Fibroblast of skin of abdomen (primary cell): ENCODE data around the gene RASSF10.
"Not testable (repeated sequence)": the region's sequence is repeated elsewhere in the genome, so short reads cannot be mapped to it uniquely, and the experiment has no call there.

ENCODE experiments used
- DNase-seq: peaks from one replicate; pipeline ENCODE4 v3.0.0-alpha.2; 2013

The RASSF10 gene

DNA sequence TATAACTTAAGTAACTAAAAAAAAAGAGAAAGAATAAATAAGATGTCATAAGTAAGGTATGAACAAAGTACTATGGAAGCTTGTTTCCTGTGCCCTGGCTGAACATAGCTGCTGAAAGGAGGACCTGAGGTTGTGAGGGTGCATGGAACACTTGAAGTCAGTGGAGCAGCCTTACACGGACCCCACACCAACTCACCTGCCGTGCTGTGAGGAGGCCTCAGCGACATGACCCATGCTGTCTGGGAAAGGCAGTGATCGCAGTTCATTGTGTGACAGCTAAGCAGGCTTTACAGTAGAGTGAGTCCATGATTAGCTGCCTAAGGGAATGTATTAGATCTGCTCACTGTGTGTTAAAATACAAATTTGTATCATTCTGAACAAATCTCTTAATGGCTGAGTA is 17.6 kb downstream of the RASSF10 start:
- no peak for DNase-seq

DNA sequence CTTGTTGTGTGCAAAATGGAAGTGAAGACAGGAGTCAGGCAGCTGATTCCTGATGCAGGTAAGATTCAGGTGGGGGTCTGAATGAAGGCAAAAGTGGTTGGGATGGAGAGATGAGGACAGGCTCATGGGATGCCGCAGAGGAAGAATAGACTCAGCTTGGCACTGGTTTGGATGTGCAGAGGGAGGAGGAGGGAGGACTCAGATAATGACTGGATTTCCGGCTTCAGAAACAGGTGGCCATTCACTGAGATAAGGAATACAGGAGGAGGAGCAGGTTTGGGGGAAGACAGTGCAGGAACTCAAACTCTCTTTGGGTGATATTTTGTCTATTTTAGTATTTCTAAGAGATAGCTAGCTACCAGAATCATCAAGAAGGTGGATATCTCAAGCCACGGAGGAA is 19.2 kb downstream of the RASSF10 start:
- no peak for DNase-seq

DNA sequence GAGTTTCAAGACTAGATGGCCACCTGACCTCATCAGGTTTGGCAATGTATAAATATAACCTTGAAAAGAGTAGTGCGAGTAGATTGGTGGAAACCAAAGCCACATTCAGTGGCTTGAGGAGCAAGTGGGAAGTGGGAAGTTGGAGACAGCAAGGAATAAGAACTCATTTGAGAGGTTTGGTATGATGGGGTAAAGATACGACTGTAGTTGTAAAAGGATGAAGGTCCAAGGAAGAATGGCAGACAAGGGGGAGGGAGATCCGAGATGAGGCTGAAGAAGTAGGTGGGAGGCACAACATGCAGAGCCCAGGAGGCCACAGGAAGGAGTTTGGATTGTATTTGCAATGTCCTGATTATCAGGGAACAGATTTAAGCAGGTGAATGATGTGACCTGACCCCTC is 20.8 kb downstream of the RASSF10 start:
- no peak for DNase-seq

DNA sequence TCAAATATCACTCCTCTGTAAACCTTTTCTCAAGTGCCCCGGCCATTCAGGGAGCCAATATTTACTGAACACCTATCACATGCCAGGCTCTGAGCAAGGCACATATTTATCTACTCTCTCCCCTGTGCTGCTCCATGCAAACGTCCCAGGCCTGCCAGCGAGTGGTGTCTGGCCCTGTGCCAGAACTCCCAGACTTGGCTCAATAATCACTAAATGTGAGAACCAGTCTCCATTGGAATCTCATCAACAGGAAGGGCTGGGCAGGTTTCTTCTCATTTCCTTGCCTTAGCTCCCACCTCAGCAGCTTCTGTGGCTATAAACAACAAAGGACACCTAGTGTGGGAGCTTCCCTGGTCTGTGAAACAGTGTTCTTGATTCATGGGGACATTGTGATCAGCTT is 21.7 kb downstream of the RASSF10 start:
- no peak for DNase-seq

DNA sequence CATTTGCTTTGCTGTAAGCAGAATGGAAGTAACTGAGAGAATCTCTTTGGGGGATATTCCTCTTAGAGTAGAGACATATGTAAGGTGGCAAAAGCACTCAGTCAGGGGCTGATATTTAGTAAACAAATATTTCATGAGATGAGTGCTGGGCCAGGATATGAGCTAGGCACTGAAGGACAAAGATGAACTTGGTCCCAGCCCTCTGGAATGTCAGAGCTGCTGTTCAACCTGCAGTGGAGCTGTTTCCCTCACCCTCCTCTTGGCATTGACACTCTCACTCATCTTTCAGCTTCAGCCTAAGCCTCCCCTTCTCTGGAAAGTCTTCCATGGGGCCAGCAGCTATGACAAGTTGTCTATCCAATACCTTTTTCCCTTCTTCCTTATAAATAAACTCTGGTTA is 22.2 kb downstream of the RASSF10 start:
- no peak for DNase-seq

DNA sequence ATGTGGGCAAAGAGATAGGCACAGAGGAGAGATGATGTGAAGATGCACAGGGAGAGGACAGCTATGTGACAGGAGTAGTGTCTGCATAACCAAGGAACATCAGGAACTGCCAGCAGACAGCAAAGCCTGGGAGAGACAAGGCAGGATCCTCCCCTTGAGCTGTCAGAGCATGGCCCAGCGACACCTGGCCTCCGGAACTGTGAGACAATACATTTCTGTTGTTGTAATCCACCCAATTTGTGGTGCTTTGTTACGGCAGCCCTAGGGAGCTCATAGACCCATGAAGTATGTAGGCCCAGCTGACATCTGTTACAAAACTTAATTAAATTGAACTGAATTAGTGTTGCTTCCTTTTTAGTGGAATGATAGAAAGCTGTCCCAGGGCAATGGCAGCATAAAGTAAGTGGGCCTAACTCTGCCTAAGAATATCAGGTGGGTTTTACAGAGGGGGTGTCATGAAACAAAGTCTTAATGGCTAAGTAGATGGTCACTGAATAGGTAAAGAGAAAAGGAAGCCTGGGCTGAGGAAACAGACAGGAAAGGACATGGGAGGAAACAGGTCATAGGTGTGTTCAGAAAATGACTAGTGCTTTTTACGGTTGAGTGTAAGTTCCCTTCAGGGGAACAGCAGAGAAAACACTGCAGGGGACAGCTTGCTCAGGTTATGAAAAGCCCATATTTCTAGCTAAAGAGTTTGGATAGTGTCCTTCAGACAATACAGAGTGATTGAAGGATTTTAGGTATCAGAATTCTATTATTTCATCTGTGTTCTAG is 24.8 kb downstream of the RASSF10 start:
- DNase-seq, result no peak

DNA sequence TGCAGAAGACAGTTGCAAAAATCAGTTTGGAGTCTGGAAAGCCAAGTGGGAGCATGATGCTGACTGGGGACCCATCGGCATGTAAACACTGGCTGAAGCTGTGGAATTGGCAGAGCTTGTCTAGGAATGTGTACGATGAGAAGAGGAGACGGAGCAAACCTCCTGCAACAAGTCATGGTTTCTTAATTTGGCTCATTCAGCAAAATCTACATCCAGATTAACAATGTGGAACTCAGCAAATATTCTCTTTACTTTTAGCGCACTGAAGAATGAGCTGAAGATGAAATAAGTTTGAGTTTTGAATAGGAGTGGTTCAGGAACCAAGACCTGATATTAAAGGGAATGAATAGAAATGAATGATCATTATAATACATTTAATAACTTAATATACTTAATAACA is 26.6 kb downstream of the RASSF10 start:
- DNase-seq, result no peak

DNA sequence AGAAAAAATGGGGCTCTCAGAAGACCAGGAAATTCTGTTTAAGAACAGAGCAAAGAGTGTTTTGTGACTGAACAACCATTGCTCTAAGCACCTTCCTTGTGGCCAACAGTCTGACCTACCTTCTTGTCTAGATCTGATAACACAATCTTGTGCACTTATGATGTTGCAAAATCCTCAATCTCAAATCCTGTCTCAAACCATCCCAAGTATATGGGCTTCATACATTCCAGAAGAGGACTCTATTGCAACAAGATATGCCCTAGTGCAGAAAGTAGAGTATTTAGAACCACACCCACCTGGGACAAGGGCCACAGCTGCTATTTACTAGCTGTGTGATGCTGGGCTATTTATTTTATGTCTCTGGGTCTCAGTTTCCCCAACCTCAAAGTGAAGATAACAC is 27.1 kb downstream of the RASSF10 start:
- no peak for DNase-seq

DNA sequence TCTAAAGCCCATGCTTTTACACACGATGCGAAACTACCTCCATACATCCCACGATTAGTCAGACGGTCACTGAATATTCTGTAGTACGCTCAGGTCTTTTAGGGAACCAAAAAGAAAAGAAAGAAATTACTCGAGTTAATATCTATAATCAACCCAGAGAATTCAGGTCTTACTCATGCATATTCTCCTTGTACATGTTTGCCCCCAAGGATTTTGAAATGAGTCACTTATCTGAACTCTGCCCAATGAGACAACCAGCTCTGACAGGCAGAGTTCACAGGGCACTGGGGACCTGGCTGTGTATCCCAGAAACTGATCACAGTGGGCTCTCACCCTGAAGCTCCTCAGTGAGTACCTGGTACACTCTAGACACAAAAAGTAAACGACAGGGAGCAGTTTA is 29.2 kb downstream of the RASSF10 start:
- DNase-seq, result no peak

DNA sequence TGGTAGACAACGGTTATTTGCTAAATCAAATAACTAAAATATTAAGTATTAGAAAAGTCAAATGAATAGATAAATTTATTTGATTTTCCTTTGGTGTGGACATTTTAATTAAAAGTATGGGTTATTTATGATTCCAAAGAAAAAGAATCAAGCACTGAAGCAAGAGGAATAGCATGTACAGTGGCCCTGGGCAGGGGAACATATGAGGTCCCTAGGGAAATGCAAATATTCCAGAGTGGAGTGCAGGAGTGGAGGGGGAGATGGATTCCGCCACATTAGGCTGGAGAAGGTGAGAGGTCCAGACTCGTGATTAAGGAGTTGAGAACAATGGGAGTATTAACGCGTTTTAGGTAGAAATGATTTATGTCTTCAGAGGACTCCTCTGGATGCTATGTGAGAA is 30.0 kb downstream of the RASSF10 start:
- no peak for DNase-seq

DNA sequence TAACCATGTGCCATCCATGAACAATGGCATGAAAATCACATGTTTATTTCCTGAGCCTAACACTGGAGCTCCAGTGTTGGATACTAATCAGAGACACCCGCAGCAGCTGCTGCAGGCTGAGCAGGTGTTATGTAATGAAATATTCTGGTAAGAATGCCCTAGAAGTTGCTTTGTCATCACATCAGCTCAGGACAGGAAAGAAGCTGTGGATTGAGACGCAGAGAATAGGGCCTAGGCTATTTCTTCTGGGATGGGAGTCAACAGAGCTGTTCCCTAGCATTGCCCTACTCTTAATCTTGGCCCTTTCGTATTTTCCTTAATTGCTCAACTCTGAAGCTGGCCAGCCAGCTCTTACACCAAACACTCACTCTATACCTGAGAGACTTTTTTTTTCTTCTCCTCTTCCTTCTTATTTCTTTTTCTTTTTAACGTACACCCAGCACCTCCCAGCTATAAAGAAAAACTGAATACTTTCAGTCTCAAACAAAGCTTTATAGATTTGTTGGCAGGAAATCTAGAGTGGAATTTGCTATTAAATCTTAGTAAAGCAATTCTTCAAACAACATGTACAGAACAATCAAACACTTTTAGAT is 31.9 kb downstream of the RASSF10 start:
- DNase-seq, result no peak

DNA sequence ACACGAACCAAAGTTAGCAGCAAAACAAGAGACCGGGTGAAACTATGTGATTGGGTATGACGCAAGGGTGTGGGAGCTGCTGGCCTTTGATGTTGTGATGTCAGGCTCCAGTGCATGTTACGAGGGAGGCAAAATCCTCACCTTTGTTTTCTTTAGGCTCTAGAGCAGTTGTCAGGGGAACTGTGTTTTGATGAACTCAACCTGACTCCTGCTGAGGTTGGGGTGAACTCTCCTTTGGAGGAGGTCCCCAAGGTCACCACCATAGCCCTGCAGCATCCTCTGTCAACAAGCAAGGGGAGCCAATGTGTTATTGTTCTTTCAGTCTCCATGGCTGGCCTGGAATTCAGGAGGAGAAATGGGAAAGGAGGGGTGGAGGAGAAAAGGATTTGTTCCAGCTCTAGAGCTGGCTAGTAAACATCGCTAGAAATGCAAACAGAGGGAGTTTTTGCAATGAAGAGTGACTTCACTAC is 33.8 kb downstream of the RASSF10 start:
- no peak for DNase-seq

DNA sequence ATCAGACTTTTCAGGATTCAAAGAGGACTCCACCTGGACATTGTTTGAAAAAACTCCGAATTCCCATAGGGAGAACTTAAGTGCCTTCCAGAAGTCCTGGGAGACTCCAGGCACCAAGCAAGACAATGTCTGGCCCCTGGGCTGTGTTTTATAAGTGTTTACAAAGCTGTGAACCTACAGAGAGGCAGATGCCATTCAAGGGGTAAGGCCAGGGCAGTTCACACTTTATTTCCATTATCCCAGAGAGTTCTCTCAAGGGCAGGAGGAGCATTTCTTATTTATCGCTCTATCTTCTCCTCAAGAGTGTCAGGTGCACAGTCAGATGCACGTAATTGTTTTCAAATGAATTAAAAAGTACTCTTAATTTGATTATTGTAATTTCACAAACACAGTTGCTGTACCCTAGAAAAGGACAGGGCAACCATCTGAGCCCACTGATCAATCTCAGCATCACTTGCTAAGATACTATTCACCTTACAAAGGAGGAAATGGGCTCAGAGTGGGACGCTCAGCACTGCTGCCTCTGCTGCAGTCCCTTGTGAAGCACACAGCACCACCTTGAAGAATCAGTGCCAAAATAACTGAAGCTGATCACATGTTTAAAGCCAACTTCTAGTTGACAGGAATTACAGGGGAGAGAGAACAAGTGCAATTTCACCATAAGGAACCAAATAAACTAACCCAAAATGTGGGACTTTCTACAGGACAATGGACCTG is 35.0 kb downstream of the RASSF10 start:
- no peak for DNase-seq

DNA sequence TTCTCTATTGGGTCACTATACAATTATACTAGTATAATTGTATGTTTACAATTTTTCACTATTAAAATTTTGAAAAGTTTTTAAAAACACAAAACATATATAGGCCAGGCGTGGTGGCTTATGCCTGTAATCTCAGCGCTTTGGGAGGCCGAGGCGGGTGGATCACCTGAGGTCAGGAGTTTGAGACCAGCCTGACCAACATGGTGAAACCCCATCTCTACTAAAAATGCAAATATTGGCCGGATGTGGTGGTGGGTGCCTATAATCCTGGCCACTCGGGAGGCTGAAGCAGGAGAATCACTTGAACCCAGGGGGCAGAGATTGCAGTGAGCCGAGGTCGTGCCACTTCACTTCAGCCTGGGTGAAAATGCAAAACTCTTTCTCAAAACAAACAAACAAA is 36.0 kb downstream of the RASSF10 start:
- not testable (repeated sequence) for DNase-seq

DNA sequence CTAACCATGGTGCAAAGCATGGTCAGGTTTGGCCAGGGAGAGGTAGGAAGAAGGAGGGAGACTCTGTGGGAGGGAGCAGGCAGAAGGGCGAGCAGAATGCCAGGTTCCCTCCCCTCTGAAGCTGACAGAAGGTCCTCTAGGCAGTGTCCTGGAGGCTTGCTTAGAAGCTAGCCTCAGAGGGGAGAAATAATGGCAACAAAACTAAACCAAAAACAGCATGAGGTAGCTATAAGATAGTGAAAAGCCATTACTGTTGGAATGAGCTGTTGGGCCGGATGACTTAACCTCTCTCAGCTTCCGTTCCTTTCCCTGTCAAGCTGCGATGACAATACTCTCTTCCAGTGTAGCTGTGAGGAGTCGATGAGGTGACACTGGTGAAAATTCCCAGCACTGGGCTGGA is 36.6 kb downstream of the RASSF10 start:
- no peak for DNase-seq

DNA sequence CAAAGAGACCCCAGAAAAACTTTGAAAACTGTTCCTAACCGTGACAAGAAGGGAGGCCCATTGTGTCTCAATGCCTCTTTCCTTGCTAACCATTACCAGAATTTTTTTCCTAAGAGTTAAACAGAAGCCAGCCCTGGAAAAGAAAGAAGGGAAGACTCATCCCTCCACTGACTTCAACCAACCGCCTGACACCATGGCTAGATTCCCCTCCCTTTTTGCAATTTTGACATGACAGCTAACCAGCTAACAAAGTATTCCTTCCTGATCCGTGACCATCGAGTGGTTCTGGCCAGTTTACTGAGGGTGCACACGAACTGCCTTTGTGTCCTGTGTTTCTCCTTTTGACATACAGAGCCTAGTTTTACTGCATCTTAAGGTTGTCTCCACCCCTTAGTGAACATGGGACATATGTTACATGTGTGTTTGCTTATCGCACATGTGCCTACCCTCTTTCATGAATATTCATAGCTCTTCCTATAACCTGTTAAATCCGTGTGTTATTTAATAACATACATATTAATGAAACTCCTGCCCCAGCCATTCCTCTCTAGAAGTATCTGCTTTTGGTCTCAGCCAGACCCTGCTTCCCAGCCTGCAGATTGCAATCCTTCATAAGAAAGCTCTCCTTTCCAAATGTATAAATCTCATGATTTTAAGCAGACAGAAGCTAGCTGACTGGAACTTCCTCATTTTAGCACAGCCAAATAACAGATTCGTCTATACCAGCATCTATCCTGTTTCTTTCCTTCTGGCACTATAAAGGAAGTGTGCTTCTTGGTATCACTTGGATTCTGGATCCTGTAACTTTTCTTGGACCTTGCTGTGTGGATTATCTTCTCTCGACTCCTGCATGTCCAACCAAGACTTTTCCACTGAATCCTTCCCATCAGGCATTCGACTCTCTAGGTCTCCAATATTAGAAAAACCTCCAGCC is 37.8 kb downstream of the RASSF10 start:
- no peak for DNase-seq

DNA sequence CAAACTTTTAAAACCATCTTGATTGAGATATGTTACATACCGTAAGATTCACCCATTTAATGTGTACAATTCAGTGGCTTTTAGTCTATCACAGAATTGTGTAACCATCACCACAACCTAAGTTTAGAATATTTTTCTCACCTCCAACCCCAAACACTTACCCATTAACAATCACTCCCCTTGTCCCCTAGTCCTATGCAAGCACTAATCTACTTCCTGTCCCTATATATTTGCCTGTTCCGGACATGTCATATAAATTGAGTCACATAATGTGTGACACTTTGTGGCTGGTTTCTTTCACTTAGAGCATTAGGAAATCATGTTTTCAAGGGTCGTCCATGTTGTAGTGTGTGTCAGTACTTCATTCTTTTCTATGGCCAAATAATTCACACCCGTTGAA is 38.8 kb downstream of the RASSF10 start:
- no peak for DNase-seq

DNA sequence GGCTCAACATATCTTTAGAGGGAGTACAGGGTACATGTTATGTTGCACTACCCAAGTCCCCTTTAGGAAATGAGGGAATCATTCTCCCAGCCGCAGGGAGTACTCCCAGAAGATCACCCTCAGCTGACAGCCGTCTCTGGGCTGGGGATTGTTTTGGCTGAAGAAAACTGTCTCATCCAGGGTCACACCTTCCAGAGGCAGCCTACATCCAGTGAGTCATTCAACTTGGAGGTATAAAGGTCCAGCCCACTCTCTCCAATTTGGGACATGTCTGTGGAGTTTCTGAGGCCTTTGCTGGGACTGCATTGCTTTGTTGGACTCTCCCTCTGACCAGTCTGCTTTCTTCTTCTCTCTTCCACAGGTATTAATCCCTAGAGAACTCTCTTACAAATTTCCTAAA is 42.1 kb downstream of the RASSF10 start:
- peak; percentile 4 for DNase-seq

DNA sequence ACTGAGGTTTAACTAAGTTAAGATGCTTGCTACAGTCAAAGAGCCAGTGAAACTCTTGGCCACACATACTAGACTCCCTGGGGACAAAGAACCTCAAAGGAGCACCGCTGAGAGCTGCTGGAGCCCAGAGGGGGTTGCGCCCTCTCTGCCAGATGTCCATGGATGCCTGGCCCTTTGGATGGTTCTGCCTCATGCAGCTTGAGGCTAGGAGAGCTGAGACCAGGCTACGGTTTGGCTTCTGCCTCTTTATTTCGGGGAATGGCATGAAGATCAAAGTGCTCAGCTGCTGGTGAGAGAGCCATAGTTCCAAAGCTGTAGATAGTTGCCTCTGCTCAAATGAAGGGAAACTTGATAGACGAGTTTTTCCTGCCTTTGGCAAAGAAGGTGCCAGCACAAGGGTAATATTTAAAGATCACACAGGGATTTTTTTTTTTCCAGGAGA is 43.0 kb downstream of the RASSF10 start:
- DNase-seq, result no peak

DNA sequence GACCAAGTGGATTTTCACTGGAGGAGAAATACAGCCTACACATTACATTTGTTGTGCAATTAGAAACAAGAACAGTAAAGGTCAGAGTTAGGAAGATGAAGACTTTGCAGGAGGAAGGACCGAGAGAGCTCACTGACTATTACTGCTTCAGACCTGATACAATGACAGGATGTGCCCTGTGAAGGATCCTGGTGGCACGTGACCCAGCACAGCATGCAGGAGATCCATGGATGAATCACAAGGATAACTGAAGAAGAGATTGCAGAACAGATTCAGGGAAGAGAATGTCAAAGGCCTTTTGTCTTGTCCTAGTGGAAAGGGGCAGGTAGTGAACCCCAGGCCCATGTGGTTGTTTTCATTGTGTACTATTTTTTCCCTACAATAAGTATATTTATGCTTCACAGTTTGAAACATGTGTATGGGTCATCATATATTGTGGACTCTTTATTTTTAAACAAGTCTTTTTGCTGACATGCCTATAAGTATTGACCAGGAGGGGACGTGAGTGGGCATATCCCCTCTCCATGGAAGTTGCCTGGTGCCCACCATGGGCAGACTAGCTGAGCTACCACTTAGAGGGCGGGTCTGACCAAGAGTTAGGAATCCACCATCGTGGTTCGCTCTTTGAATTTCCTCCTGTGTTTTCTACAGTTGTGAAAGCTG is 44.3 kb downstream of the RASSF10 start:
- DNase-seq, result no peak

DNA sequence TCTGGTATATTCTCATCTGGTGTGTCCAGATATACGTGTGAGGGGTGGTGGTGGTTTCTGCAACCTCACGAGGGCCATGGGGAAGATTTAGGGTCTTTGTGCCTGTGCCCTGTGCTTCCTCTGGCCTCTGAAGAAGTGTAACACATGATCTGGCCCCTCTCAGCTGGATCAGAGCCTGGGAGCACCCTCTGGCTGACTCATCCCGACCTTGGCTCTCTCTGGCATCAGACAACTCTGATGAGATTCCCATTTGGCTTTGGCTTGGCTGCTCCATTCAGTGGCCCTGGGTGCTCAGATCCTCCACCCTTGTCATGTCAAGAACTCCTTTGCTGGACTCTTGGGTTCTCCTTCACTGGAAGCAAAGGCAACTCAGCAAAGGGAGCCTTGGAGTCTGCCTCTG is 45.2 kb downstream of the RASSF10 start:
- no peak for DNase-seq

DNA sequence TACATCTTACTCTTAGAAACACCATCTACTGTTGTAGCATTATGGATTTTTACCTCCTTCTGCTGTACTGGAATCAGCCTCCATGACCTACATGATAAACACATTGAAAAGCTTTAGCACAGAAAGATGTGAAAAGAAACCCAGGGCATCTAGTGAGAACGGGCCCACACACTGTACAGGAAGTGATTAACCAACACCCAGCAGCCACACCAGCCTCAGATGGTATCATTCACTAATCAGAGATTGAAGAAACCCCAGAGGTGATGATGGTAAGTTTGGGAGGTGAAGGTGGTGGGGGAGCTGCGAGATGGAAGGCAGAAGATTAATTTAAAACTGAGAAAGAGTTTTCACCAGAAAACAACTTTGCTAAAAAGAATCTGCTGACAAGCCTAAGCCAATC is 46.1 kb downstream of the RASSF10 start:
- no peak for DNase-seq
